PFSK-1 (cell line): ENCODE measurements around the gene SMIM29.

Experiments used
- FOXP2 ChIP-seq: optimal IDR thresholded peaks from 2 replicates; pipeline ENCODE3; 2011; ENCODE audit warnings: borderline replicate concordance, control low read depth, inconsistent platforms; ENCODE audit not compliant: insufficient read depth; ENCODE audit errors: extremely low read length, extremely low read depth
- POLR2AphosphoS5 ChIP-seq: IDR thresholded peaks from 2 replicates; pipeline ENCODE4 v1.6.1; 2012; ENCODE audit warnings: low read depth, mild to moderate bottlenecking, control low read depth, low read length, moderate library complexity
- REST ChIP-seq, 2 experiments: IDR thresholded peaks; 2 replicates each; pipeline versions ENCODE4 v1.6.1 to v1.8.0; 2011 to 2012; ENCODE audit warnings: low read depth in 2 of 2, low read length in 2 of 2, control low read depth in 1 of 2, inconsistent platforms in 1 of 2, mild to moderate bottlenecking in 1 of 2, moderate library complexity in 1 of 2; ENCODE audit not compliant: insufficient read depth in 1 of 2
- SIN3A ChIP-seq: IDR thresholded peaks from 2 replicates; pipeline ENCODE4 v1.6.1; 2012; ENCODE audit warnings: mild to moderate bottlenecking, low read length, moderate library complexity, borderline replicate concordance; ENCODE audit not compliant: insufficient read depth
- TAF1 ChIP-seq: IDR thresholded peaks from 2 replicates; pipeline ENCODE4 v1.6.1; 2012; ENCODE audit warnings: low read length, control low read depth, borderline replicate concordance; ENCODE audit not compliant: insufficient read depth

Gene SMIM29

GRCh38 chr6:34236131-34236442, 12.7 kb downstream of the SMIM29 start:
- TF ChIP-seq FOXP2 (no peak), SIN3A (no peak), TAF1 (no peak), REST (IDR thresholded peaks at IDR 0.05; ENCODE audit: insufficient read depth in 1 of 2, low read depth in 2 of 2, low read length in 2 of 2) (no peak), POLR2AphosphoS5 (no peak)

GRCh38 chr6:34235307-34236130, 13.3 kb downstream of the SMIM29 start:
- no peak for TF ChIP-seq POLR2AphosphoS5
- TF ChIP-seq TAF1: no peak
- TF ChIP-seq REST (IDR thresholded peaks at IDR 0.05; ENCODE audit: insufficient read depth in 1 of 2, low read depth in 2 of 2, low read length in 2 of 2): no peak
- no peak for TF ChIP-seq FOXP2
- TF ChIP-seq SIN3A: no peak

- TF ChIP-seq REST (IDR thresholded peaks at IDR 0.05; ENCODE audit: insufficient read depth in 1 of 2, low read depth in 2 of 2, low read length in 2 of 2) (no peak), POLR2AphosphoS5 (no peak), SIN3A (no peak), FOXP2 (no peak)
Measured at GRCh38 chr6:34234667-34235306, 14.0 kb downstream of the SMIM29 start.

- TF ChIP-seq FOXP2 (no peak), POLR2AphosphoS5 (no peak), REST (IDR thresholded peaks at IDR 0.05; ENCODE audit: insufficient read depth in 1 of 2, low read depth in 2 of 2, low read length in 2 of 2) (no peak), TAF1 (no peak), SIN3A (no peak)
Measured at GRCh38 chr6:34233867-34234266, 14.9 kb downstream of the SMIM29 start.

- no peak for TF ChIP-seq SIN3A
- no peak for TF ChIP-seq FOXP2
Measured at GRCh38 chr6:34232901-34233300, 15.9 kb downstream of the SMIM29 start.
